Right lobe of liver (tissue), 4 donors: ENCODE measurements around the gene EMD.

Experiments used
- POLR2A ChIP-seq: fragments of 450-650 bp; IDR thresholded peaks from one replicate; pipeline ENCODE4 v1.6.1; 2017; ENCODE audit warnings: antibody characterized with exemption, mild to moderate bottlenecking
- TF ChIP-seq, protein P1 (sequence below), 4 donors: fragments of 200-600 bp in 3 of 4; fragments of 450-650 bp in 1 of 4; IDR thresholded peaks; one replicate each; pipeline versions ENCODE4 v1.5.1 to v1.8.0; 2016 to 2022; ENCODE audit warnings: antibody characterized with exemption in 4 of 4, mild to moderate bottlenecking in 2 of 4
- donor health status: DM: no; HTN: no; CAD: no.
- donor health status: DM: no; HTN: no; CAD: no.
- donor health status: DM: no; HTN: yes; CAD: no.

DNA sequence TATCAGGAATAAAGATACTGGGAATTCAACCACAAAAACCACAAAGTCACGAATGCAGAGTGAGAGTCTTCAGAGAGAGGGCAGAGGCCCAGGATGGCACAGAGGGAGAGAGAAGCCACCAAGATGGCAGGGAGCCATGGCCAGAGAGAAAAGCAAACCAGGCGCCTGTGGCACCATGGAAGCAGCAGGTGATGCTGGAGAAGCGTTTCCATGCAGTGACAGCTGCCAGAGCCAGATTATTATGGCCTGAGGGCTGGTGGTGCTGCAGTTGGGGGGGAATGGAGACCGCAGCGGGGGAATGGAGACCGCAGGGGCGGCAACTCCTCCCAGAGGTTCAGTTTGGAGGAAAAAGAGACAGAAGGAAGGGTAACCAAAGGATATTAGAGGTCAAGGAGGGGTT lies 38.1 kb downstream of the EMD start:
- no peak for TF ChIP-seq POLR2A
- TF ChIP-seq, protein P1, sequence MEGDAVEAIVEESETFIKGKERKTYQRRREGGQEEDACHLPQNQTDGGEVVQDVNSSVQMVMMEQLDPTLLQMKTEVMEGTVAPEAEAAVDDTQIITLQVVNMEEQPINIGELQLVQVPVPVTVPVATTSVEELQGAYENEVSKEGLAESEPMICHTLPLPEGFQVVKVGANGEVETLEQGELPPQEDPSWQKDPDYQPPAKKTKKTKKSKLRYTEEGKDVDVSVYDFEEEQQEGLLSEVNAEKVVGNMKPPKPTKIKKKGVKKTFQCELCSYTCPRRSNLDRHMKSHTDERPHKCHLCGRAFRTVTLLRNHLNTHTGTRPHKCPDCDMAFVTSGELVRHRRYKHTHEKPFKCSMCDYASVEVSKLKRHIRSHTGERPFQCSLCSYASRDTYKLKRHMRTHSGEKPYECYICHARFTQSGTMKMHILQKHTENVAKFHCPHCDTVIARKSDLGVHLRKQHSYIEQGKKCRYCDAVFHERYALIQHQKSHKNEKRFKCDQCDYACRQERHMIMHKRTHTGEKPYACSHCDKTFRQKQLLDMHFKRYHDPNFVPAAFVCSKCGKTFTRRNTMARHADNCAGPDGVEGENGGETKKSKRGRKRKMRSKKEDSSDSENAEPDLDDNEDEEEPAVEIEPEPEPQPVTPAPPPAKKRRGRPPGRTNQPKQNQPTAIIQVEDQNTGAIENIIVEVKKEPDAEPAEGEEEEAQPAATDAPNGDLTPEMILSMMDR (IDR thresholded peaks at IDR 0.05) = no peak
